Neural progenitor cell (in vitro differentiated cells): Measurements from ENCODE around the gene PAFAH1B1.

Experiments
- CTCF ChIP-seq: fragments of 200-600 bp; sonication (generic); IDR thresholded peaks from 2 replicates; pipeline ENCODE4 v1.5.1; 2017; ENCODE audit warnings: antibody characterized with exemption, mild to moderate bottlenecking
- EZH2 ChIP-seq: fragments of 200-600 bp; sonication (generic); IDR thresholded peaks from 2 replicates; pipeline ENCODE4 v1.6.1; 2017; ENCODE audit warnings: antibody characterized with exemption, mild to moderate bottlenecking, moderate library complexity

GRCh38 chr17:2655546-2655945 lies 62.1 kb downstream of the PAFAH1B1 start:
- no peak for TF ChIP-seq CTCF
- TF ChIP-seq EZH2 = no peak
